ENCODE data around the gene TFAP2A. TPM values are rescaled to one million over a fixed set of nuclear protein-coding genes. Genes with fewer than 3 reads are reported as not detected.

The TFAP2A gene
- polyA plus RNA-seq, 2 of the 4 experiments (the other 2 are of a cell fraction): 13.1 to 26.9 TPM

DNA sequence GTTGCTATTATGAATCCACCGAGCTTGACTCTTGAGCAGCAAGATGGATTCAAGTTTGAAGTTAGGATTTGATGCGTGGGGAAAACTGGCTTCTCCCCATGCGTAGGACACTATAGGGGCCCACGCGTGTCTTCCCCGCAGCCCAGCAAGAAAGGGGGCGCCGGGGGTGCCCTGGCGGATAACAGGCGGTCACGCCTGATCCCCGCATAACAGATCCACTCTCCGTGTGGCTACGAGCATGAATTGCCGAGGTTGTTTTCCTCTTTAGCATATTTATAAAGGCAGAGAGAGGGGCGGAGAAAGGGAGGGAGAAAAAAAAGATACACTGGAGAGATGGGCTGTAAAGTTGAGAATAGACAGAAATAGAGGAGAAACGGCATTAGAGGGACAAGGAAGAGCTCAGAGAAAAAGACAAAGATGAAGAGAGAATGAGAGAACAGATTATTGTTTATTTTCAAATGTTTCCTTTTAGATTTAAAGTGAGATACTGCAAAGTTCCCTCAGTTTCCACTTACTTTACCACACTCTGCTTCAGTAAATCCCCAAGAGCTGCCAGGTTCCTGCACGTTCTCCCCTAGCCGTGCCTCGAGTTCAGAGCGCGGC lies 32.0 kb downstream of the TFAP2A start:
- FAIRE-seq (no peak), DNase-seq (ENCODE audit: low read depth in 1 of 2, low spot score in 1 of 2) (no peak), ATAC-seq (0 out of 6 replicates have a peak, but pooled peaks of 1 of the 2 experiments have one; percentile 8)
- Histone ChIP-seq H3K4me3 (peak overlapping the region; percentile 50), H3K4me1 (peaks cover 17% of the 10 kb centered on the region; the same call in 2 of the 3 replicates), H3K9me3 (no peaks in the 10 kb centered on the region), H3K27ac (peak overlapping the region; percentile 84 to 87), H3K4me2 (peak overlapping the region; percentile 86)
- CTCF ChIA-PET: interaction anchor here (1.4 to 1.9 kb wide), 2 partner anchors 32 to 1399 kb away, joined by 4 to 8 read pairs; partner anchors contain the start of gene TFAP2A
- WGBS (ENCODE audit: missing lambda C conversion rate): 66% methylated on average over 17 of the region's 22 CpGs
- TF ChIP-seq CEBPB (IDR thresholded peaks at IDR 0.05): no peak
- no peak for TF ChIP-seq ESRRA (IDR thresholded peaks at IDR 0.05; ENCODE audit: borderline replicate concordance, low read length)
- TF ChIP-seq, protein P1, sequence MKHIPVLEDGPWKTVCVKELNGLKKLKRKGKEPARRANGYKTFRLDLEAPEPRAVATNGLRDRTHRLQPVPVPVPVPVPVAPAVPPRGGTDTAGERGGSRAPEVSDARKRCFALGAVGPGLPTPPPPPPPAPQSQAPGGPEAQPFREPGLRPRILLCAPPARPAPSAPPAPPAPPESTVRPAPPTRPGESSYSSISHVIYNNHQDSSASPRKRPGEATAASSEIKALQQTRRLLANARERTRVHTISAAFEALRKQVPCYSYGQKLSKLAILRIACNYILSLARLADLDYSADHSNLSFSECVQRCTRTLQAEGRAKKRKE (CRISPR knock-in tag; IDR thresholded peaks at IDR 0.05; ENCODE audit: low read depth): no peak
- TF ChIP-seq, protein P2, sequence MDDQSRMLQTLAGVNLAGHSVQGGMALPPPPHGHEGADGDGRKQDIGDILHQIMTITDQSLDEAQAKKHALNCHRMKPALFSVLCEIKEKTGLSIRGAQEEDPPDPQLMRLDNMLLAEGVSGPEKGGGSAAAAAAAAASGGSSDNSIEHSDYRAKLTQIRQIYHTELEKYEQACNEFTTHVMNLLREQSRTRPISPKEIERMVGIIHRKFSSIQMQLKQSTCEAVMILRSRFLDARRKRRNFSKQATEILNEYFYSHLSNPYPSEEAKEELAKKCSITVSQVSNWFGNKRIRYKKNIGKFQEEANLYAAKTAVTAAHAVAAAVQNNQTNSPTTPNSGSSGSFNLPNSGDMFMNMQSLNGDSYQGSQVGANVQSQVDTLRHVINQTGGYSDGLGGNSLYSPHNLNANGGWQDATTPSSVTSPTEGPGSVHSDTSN (IDR thresholded peaks at IDR 0.05): no peak
- TF ChIP-seq HOXB13 (CRISPR knock-in tag; IDR thresholded peaks at IDR 0.05; ENCODE audit: low read depth): no peak
- no peak for TF ChIP-seq ZFP36 (IDR thresholded peaks at IDR 0.05; ENCODE audit: borderline replicate concordance, partially characterized antibody)
- TF ChIP-seq, protein P3, sequence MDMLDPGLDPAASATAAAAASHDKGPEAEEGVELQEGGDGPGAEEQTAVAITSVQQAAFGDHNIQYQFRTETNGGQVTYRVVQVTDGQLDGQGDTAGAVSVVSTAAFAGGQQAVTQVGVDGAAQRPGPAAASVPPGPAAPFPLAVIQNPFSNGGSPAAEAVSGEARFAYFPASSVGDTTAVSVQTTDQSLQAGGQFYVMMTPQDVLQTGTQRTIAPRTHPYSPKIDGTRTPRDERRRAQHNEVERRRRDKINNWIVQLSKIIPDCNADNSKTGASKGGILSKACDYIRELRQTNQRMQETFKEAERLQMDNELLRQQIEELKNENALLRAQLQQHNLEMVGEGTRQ (IDR thresholded peaks at IDR 0.05): no peak
- TF ChIP-seq CHD2 (IDR thresholded peaks at IDR 0.05; ENCODE audit: low read length, partially characterized antibody): no peak
- no peak for TF ChIP-seq MYC (IDR thresholded peaks at IDR 0.05; ENCODE audit: borderline replicate concordance, low read length)
- TF ChIP-seq PHF8 (IDR thresholded peaks at IDR 0.05; ENCODE audit: borderline replicate concordance, low read depth): no peak
- no peak for TF ChIP-seq EHF (CRISPR knock-in tag; IDR thresholded peaks at IDR 0.05)
- TF ChIP-seq ZNF302 (CRISPR knock-in tag; IDR thresholded peaks at IDR 0.05): no peak
- no peak for TF ChIP-seq RAD21 (conservative IDR thresholded peaks at IDR 0.05 in 1 of 2, IDR thresholded peaks at IDR 0.05 in 1 of 2)
- no peak for TF ChIP-seq FOXS1 (CRISPR knock-in tag; IDR thresholded peaks at IDR 0.05)
- no peak for TF ChIP-seq ZSCAN20 (CRISPR knock-in tag; IDR thresholded peaks at IDR 0.05)
- TF ChIP-seq HDAC2 (IDR thresholded peaks at IDR 0.05): no peak
- POLR2A ChIA-PET: no interaction called here

DNA sequence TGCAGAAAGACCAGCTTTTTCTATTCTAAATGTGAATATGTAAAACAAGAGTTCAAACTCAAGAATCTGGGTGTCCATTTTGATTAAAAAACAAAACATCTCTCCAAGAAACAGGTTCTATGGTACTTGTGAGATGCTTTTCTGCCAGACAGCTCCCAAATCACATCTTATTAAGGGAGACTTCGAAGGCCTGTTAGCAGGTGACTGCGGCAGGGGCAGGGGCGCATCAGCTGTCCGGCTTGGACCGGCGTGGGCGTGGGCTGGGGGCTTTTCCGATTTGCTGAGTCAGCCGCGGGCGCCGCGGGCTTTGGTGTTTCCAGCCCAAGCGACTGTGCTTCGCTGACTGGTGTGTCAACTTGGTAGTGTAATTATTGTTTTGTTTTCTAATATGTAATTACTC lies 32.6 kb downstream of the TFAP2A start:
- Histone ChIP-seq H3K27ac (peak overlapping the region in 1 of 2 experiments; percentile 14; a peak in 2 of 6 replicates), H3K4me3 (no peak overlapping the region), H3K4me1 (peaks cover 17% of the 10 kb centered on the region; the same call in 2 of the 3 replicates), H3K4me2 (no peak overlapping the region), H3K9me3 (no peaks in the 10 kb centered on the region)
- ChIA-PET CTCF (interaction anchor here (1.9 kb wide), 1 partner anchor 32 kb away, joined by 8 read pairs; the partner anchor contains the start of gene TFAP2A), POLR2A (no interaction called here)
- DNase-seq (ENCODE audit: low read depth in 1 of 2, low spot score in 1 of 2) (no peak), FAIRE-seq (no peak), ATAC-seq (no peak)
- WGBS (ENCODE audit: missing lambda C conversion rate): 93% methylated on average over 15 of the region's 15 CpGs
- TF ChIP-seq RNF2 (IDR thresholded peaks at IDR 0.05; ENCODE audit: borderline replicate concordance, low read depth) (no peak), CHD2 (IDR thresholded peaks at IDR 0.05; ENCODE audit: low read length, partially characterized antibody) (no peak), TFCP2L1 (CRISPR knock-in tag; IDR thresholded peaks at IDR 0.05) (no peak), POLR2AphosphoS2 (conservative IDR thresholded peaks at IDR 0.05; ENCODE audit: low read length) (no peak), JUNB (IDR thresholded peaks at IDR 0.05) (no peak), MAFK (IDR thresholded peaks at IDR 0.05; ENCODE audit: partially characterized antibody) (peak; percentile 7), HEYL (CRISPR knock-in tag; IDR thresholded peaks at IDR 0.05) (no peak)
- TF ChIP-seq, protein P3 (IDR thresholded peaks at IDR 0.05): no peak
